Tongue (tissue), 2 donors: ENCODE data around the gene GGA1. TPM values are rescaled to one million over a fixed set of nuclear protein-coding genes. Genes with fewer than 3 reads are reported as not detected.
A peak's percentile ranks its signal among the peaks of the same experiment; 100 is the strongest.
"Not testable (repeated sequence)": the region's sequence is repeated elsewhere in the genome, so short reads cannot be mapped to it uniquely, and the experiment has no call there.

Source experiments
- DNase-seq: peaks from one replicate; pipeline ENCODE4 v3.0.0-alpha.2; 2015
- total RNA-seq: library from RNA; depleted of rRNA; stranded (reverse); fragments of >200 nt; gene quantifications from one replicate; pipeline ENCODE4 v1.2.3, GENCODE V29; 2014

GGA1 gene
- total RNA-seq, 1 donor from 2014 or later: 47.5 TPM

DNA sequence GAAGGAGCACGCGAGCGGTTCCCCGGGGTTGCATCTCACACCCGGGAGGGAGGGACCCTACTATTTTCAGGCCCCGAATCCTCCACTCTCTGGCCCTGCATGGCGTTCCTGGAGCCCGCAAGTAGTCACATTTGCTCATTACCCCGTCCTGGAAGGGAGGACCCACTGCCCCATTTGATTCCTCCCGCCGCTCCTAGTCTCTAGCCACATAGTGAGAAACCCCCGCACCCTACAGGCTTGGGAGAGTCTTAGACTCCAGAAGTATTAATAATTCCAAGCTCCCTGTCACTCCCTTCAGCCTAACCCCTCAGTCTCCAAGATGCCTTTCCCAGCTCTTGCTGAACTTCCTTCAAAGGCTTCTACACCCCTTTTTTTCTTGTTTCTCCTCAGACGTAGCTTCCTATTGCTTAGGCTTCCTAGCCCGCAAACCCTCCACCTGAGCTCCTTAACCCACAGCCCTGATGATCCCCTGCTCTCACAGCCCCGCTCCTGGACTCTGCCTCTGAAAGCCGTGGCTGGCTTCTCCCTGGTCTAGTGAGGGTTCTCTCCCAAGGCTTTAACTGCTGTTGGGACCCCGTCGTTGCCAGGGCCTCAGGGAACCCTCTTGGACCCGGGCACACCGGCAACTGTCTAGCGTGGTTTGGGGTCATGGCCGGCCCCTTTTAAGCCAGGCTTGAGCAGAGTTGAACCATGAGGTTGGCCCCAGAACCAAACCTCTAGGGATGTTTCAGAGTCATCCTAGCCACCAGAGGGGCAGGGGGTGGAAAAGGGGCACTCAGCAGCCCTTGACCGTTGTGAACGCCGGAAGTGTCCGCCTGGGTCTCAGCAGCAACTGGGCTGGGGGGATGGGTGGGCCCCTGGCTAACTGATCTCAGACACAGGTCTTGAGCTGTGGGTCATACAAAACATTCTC is 862 bp downstream of the GGA1 start:
- no peak for DNase-seq

DNA sequence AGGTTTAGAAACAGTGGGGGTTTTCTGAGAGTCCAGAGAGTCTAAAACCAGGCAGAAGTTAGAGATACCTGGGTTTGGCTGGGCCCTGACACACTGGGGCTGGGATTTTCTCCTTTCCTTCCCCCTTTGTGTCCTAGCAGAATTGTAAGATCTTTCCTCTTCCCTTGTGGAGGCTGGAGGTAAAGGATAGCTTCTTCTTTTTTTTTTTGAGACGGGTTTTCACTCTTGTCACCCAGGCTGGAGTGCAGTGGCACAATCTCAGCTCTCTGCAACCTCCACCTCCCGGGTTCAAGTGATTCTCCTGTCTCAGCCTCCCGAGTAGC is 1.5 kb downstream of the GGA1 start:
- DNase-seq: not testable (repeated sequence)

DNA sequence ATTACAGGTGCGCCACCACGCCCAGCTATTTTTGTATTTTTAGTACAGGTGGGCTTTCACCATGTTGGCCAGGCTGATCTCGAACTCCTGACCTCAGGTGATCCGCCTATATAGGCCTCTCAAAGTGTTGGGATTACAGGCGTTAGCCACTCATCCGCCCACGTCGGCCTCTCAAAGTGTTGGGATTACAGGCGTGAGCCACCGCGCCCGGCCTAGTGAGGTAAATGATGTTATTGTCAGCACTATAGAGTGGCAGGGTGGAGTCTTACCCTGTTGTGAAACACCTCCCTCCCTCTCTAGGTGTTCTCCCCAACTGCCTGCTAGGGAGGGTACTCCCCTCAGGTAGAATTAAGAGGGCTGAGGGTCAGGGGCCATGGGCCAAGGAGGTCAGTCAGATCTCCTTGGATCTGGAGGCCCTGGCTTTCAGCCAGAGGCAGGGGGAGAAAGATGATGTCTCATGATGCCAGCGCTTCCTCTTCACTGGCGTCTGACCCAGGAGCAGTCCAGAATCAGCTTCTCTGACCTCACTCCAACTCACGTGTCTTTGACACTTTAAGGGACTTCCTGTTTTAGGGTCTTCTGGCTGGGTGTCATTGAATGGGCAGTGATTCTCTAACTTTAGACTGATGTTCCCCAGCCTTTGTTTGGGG is 2.0 kb downstream of the GGA1 start:
- DNase-seq: no peak

DNA sequence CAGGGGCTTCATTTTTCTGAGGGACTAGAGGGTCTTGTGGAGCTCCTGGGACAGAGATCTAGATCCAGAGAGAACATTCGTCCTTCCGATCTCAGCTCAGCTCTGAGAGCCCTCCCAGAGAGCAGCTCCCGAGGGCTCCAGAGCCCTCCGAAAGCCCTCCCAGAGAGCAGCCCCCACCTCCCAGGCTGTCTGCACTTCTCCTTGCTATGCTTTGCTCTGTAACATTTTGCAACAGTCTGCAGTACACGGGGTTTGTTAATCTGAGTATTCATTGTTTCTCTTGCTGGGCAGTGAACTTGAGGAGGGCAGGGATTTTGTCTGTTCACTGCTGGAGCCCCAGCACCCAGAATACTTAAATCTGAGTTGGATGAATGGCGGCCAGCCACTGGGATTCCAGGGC is 2.6 kb downstream of the GGA1 start:
- no peak for DNase-seq

DNA sequence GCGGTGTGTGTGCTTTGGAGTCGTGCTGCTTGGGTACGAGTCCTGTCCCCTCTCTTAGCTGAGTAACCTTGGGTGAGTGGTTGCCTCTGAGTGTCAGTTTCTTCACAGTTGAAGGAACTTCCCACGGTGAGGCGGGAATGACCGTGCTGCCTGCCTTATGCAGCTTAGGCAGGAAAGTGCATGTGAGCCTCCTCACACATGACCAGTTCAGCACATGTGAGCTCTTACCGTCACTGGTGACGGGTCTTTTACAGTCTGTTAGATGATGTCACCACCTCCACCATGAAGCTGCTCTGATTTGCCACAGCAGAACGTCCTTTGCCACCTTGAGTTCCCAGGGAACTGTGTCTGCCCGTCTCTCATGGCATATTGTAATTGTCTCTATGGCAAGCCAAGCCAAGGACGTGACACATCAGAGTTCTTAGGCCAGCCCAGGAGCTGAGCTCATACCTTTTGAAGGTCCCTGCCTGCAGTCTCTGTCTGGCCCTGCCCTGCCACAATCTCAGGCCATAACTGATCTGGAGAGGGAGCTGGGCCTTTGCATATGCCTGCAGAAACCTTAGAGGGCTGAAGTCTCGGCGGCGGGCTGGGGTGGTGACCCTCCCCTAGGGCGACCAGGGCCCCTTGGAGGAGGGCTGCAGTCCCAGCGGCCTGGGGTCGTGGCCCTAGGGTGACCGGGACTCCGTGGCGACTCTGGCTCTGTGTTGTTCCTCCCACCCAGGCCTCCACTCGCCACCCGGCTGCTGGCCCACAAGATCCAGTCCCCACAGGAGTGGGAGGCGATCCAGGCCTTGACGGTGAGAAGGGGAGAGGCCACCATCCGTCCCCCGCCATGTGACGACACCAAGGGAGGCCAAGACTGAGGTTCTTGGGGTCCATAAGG is 7.8 kb downstream of the GGA1 start:
- no peak for DNase-seq

DNA sequence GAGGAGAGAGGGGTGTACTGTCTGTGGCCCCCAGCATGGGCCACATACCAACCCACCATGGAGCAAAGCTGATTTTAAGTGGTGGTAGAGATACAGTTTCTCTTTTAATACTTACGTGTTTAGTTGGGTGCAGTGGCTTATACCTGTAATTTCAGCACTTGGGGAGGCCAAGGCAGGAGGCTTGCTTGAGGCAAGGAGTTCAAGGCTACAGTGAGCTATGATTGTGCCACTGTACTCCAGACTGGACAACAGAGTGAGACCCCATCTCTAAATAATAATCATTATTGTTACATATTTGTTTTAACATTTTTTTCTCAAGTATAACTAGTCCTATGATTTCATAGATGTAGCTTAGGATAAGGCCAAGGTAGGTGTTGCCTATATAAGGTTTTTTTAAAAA is 8.8 kb downstream of the GGA1 start:
- no peak for DNase-seq

DNA sequence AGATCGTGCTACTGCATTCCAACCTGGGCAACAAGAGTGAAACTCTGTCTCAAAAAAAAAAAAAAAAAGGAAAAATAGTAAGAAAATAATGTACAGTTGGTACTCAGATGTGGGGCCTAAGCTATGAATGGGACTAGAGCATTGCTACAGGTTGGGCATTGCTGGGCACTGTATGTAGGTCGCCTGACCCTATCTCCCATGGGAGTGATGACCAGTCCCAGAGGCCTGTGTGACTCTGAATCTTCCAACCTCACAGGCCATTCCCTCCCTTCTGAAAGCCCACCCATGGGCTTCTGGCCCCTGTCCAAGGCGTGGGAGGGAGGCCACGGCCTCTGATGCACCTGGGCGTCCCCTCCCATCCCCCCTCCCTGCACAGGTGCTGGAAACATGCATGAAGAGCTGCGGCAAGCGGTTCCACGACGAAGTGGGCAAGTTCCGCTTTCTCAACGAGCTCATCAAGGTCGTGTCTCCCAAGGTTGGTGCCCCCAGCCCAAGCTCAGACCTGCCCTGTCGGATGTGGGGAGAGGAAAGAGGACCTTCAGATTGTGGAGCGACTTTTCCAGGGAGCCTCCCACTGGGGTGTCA is 9.5 kb downstream of the GGA1 start:
- no peak for DNase-seq

DNA sequence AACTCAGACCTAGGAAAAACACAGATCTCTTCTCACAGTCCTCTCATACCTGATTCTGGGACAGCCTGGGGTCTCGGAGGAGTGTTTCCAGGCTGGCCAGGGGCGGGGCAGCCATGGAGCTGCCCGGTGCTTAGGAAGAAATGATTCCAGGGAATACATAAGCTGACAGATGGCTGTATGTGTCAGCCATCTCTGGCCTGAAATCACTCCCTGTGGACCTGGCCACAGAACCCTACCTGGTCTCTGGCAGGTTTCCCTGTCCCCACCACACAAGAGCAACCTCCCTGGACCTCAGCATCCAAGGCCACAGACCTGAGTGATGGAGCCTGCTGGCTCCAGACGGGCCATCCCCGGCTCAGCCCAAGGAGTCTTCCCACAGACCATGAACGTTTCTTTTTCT is 10.0 kb downstream of the GGA1 start:
- DNase-seq: no peak

DNA sequence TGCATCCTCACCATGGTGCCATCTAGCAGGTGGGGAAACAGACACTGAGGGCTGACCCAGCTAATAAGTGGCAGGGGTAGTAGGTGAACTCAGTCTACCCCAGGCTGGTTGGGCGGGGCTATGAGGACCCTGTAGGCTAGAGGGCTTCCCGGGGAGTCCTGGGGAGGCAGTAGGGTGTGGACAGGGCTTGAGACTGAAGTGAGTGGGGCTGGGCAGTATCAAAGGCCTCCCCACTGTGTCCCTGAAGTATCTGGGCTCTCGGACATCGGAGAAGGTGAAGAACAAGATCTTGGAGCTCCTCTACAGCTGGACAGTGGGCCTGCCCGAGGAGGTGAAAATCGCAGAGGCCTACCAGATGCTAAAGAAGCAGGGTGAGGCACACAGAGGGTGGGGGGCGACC is 11.4 kb downstream of the GGA1 start:
- DNase-seq: no peak

DNA sequence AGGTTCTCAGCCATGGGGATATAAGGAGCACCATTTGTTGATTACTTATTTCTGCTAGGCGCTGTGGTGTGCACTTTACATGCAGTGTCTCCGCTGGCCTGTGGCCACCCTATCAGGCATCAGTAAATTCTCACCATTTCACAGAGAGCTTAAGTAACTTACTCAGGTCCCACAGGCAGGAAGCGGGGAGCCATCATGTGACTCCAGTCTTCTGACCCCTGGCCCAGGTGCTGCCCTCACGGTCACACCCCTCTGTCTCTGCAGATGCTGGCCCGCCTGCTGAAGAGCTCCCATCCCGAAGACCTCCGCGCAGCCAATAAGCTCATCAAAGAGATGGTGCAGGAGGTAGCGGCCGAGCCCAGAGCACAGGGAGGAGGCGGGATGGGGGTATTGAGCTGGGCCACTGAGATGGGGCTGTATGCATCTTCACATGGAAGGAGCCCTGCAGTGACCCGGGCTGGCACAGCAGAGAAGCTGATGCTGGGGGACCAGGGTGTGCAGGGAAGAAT is 12.8 kb downstream of the GGA1 start:
- DNase-seq: no peak

DNA sequence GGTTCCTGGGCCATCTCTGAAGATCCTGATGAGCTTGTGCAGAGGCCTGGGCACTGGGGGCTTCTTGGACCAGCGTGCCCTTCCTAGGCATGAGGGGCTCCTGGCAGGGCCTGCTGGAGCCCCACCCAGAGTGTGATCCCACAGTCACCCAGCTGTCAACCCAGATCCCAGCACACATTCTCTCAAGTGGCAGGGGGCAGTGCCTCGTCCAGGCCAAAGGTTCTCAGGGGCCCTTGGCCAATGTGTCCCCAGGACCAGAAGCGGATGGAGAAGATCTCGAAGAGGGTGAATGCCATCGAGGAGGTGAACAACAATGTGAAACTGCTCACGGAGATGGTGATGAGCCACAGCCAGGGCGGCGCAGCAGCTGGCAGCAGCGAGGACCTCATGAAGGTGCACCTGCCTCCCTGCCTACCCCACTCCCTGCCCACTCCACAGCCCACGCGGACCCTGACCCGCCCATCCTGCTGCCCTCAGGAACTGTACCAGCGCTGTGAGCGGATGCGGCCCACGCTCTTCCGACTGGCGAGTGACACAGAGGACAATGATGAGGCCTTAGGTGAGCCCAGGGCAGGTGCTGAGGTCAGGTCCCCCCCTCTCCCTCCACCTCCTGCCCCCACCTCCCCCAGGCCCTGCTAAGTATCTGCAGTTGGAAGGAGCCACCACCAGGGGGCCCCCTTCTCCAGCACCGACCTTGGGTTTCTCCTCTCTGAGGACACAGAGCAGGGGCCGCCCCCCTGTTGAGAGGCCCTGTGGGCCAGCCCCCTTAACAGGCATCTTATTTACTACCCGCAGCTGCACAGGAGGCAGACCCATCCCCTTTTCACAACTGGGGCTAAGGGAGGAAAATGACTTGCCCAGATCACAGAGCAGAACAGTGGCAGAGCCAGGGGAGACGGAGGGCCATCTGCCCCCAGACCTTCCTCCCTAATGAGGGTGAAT is 14.7 kb downstream of the GGA1 start:
- DNase-seq: peak; percentile 86

DNA sequence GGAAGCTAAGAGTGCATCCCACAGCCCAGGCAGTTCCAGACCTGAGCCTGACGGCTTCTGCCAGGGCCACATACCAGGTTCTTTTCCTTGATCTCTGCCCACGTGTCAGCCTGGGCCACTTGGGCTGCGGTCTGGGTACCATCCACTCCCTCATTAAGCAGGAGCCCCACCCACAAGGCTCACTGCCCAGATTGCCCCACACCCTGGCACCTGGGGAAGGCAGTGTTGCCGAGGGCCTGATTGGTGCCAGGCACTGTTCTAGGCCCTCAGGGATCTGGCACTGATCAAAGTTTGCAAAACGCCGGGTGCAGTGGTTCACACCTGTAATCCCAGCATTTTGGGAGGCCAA is 15.4 kb downstream of the GGA1 start:
- no peak for DNase-seq

DNA sequence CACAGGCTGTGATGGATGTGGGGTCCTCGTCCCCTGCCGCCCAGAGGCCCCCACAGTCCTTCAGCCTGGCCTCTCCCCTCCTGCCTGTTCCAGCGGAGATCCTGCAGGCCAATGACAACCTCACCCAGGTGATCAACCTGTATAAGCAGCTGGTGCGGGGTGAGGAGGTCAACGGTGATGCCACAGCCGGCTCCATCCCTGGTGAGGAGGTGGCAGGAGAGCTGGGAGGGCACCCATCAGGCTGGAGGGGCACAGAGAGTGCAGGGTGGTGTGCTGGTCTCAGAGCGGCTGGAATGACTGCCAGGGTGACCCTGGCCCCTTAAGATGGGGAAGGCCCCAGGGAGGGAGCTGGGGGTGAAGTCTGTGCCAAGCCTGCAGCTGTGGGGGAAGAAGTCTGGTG is 16.2 kb downstream of the GGA1 start:
- DNase-seq: no peak

DNA sequence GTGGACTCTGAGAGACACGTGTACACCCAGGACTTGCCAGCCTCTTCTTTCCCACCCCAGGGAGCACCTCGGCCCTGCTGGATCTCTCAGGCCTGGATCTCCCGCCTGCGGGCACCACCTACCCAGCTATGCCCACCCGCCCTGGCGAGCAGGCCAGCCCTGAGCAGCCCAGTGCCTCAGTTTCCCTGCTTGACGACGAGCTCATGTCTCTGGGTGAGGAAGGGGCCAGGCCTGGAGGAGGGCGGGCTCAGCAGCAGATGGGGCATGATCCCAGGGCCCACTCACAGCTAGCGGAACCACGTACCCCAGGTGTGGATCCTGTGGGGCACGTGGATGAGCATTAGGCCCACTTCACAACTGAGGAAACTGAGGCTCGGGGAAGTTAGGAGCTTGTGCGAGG is 17.1 kb downstream of the GGA1 start:
- no peak for DNase-seq

DNA sequence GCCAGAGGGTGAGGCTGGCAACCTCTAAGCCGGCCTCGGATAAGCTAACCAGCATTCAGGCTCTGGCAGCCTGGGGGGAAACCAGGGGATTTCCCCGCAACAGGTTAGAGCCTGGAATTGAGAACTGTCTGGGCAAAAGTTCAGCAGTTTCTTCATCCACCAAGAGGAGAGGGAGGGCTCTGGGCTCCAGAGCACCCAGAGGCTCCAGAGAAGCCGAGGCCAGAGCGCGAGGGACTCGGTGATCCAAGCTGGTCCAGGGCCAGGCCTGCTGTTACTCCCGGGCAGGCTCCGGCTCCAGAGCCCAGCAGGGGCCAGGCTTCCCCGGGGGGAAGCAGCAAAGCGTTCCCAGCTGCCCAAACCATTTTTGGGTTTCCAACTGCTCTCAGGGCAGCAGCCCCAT is 17.5 kb downstream of the GGA1 start:
- no peak for DNase-seq

DNA sequence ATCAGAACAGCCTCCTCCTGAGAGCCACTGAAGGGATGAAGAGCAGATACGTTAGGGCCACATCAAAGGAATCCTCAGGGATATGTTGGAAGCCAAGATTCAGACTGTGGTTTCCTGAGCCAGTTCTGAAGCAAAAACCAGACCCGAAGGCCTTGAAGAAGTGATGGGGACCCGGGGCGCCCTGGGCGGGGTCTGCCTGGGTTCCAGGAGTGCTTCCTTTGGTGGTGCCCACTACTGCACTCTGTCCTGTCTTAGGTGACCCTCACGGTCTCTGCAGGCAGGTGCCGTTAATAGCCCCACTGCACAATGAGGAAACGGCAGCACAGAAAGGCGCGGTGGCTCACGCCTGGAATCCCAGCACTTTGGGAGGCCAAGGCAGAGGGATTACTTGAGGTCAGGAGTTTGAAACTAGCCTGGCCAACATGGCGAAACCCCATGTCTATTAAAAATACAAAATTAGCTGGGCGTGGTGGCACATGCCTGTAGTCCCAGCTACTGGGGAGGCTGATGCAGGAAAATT is 18.0 kb downstream of the GGA1 start:
- DNase-seq: no peak

DNA sequence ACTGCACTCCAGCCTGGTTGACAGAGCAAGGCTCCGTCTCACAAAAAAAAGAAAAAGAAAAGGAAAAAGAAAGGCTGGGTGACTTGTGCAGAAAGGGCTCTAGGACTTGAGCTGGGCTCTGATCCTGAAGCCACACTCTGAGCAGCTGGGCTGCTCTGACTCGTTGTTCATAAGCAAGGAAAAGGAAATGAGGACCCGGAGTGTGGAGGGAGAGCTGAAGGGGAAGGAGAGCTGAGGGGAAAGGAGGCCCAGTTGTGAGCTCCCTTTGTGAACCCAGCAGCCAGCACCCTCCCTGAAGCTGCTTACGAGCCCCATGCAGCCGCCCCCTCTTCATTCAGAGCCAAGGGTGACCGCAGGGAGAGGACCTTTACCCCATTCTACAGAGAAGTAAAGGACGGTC is 18.5 kb downstream of the GGA1 start:
- no peak for DNase-seq

DNA sequence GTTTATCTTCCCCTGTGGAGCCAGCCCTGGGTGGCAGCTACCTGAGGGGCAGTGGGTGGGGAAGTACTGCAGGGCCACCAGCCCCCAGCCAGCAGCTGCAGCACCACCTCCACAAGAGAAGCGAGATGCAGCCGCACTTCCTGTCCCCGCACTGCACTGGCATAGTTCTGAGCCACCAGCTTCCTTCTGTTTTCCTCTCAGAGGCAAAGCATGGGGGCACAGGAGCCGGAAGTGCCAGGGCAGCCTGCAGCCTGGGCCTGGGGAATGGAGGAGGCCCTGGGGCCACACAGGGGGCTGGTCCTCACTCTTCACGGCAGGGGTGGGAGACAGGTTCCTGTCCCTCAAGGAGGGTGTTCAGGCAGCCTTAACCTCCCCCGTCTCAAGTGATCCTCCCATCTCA is 18.9 kb downstream of the GGA1 start:
- DNase-seq: no peak

DNA sequence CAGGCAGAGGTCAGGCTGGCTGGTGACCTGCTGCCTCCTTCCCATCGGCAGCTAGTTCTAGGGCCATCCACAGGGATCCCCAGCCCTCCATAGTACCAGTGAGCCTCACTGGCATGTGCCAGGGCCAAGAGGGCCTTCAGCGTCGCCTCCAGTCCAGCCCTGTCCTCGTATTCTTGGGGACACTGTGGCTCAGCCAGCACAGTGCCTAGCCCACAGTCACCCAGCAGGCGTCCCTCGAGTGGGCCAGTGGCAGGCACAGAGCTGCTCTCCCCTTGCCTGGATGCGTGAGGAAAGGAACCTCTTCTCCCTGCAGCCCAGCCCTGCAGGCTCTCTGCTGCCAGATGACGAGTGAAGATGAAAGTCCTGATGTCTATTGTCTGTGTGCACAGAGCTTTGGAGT is 20.2 kb downstream of the GGA1 start:
- DNase-seq: no peak

DNA sequence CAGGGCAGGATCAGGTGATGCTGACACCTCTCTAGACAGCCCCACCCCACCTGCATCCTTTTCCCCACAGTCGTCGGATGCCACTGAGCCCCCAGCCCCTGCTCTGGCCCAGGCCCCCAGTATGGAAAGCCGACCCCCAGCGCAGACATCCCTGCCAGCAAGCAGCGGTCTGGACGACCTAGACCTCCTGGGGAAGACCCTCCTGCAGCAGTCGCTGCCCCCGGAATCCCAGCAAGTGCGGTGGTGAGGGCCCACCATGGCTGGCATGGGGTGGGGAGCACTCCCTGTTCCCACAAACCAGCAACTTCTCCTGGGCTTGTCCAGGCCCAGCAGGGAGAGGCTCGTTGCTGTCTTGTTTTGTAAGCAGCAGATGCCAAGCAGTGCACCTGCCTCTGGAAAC is 21.3 kb downstream of the GGA1 start:
- no peak for DNase-seq

DNA sequence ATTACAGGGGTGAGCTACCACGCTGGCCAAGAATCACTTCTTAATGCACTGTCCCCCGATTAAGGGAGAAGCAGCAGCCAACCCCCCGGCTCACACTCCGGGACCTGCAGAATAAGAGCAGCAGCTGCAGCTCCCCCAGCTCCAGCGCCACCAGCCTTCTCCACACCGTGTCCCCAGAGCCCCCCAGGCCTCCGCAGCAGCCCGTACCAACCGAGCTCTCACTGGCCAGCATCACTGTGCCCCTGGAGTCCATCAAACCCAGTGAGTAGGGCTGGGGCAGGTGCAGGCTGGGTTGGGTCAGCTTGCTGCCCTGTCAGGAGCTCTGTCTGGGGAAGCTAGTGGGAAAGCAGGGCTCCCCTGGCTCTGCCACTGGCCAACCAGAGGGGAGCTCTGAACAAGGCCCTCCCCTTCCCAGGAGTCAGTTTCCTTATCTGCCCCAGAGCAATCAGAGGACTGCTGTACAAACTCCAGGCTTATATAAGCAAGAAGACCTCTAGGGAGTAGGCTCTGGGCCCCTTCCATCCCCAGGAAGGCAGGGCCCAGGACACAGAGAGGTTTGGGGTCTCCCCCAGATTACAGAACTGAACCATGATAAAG is 22.3 kb downstream of the GGA1 start:
- no peak for DNase-seq
